NCI-H1417 (cell line): ENCODE results near the gene SLC22A9.

ENCODE experiments used
- DNase-seq, 3 experiments: peaks; one replicate each; lab custom pipeline; 2025; lab: John Stamatoyannopoulos, UW

The SLC22A9 gene

GRCh38 chr11:63445118-63445517 lies 75.5 kb downstream of the SLC22A9 start:
- DNase-seq = no peak

GRCh38 chr11:63445720-63446119 lies 76.1 kb downstream of the SLC22A9 start:
- DNase-seq = no peak

- no peak for DNase-seq
Observed at GRCh38 chr11:63448646-63449045, 79.1 kb downstream of the SLC22A9 start.

DNA sequence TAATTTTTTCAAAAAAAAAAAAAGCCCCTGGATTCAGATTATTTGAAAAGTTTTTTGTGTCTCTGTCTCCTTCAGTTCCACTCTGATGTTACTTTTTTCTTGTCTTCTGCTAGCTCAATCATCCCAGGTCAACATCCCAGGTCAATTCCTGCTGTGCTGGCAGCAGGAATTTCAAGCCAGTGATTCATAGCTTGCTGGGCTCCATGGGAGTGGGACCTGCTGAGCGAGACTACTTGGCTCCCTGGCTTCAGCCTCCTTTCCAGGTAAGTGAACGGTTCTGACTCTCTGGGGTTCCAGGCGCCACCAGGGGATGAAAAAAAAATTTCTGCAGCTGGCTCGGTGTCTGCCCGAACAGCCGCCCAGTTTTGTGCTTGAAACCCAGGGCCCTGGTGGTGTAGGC lies 90.0 kb downstream of the SLC22A9 start:
- DNase-seq = no peak
